ENCODE results near the gene MPHOSPH6. TPM values are rescaled to one million over a fixed set of nuclear protein-coding genes. Genes with fewer than 3 reads are reported as not detected.
A peak's percentile ranks its signal among the peaks of the same experiment; 100 is the strongest.

The MPHOSPH6 gene
- total RNA-seq, 1 donor from 2014 or later = 24.3 TPM

DNA sequence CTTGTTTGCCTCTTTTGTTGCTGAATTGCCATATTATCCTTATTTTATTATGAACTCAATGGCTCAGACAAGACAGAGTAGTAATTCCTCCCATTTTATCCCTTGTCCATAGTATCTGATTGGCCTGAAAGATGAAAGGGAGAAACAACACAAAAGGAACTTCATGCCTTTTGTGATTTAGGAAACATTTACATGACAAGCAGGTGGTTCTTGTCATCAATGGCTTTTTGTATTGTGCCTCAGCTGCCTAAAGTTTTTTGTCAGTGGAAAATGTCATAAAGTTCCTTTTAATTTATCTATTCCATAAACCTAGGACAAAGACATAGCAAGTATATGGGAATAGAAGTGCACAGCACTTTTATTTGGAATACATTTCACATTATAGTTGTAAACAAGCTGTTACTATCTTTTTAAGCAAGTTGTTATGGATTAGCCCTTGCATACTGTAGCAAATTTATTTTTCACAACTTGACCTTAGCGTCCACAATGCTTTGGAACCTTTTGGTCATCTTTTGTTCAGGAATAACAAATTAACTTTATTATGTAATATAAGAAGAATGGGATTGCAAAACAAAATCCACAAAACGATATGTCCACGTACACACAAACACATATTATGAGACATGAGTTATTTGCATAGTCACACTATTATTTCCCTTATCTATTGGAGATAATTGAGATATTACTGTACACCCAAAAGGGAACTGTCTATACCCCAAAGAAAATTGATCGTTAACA is 12.4 kb upstream of the MPHOSPH6 start:
- intact Hi-C loops (cut with DNase I) = no loop called here
- Histone ChIP-seq H3K9me3 (no peaks in the 10 kb centered on the region), H3K4me1 (peaks cover 13% of the 10 kb centered on the region), H3K36me3 (no peaks in the 10 kb centered on the region), H3K4me3 (no peak overlapping the region), H3K27me3 (ENCODE audit: low read depth) (no peaks in the 10 kb centered on the region), H3K27ac (no peak overlapping the region)
- ATAC-seq = peak in 1 of 2 donors; percentile 28
- TF ChIP-seq, protein P1, sequence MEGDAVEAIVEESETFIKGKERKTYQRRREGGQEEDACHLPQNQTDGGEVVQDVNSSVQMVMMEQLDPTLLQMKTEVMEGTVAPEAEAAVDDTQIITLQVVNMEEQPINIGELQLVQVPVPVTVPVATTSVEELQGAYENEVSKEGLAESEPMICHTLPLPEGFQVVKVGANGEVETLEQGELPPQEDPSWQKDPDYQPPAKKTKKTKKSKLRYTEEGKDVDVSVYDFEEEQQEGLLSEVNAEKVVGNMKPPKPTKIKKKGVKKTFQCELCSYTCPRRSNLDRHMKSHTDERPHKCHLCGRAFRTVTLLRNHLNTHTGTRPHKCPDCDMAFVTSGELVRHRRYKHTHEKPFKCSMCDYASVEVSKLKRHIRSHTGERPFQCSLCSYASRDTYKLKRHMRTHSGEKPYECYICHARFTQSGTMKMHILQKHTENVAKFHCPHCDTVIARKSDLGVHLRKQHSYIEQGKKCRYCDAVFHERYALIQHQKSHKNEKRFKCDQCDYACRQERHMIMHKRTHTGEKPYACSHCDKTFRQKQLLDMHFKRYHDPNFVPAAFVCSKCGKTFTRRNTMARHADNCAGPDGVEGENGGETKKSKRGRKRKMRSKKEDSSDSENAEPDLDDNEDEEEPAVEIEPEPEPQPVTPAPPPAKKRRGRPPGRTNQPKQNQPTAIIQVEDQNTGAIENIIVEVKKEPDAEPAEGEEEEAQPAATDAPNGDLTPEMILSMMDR (IDR thresholded peaks at IDR 0.05) = no peak
- DNase-seq = no peak

DNA sequence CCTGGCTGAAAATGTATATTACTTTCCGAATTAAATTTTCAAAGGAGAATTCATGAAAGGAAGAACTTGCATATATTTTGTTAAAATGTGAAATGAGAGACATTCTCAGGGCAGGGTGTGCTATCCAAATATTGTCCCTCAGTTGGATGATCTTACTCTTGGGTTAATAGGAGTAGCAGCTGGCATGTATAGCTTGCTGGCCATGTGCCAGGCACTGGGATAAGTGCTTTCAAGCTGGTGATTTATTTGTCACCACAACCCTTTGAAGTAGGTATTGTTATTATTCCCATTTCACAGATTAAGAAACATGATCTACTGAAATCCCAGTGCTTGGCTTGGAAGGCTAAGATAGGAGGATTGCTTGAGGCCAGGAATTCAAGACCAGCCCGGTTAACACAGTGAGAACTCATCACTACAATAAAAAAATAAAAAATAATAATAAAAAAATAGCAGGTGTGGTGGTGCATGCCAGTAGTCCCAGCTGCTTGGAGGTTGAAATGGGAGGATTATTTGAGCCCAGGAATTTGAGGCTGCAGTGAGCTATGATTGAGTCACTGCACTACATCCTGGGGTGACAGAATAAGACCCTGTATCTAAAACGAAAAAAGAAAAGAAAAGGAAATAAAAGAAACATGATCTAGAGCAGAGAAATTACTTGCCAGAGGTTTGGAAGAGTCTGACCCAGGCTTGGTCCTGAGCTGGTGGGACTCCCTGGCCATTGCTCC is 11.6 kb upstream of the MPHOSPH6 start:
- no peak overlapping the region for H3K4me3 ChIP-seq
- H3K27me3 ChIP-seq (ENCODE audit: low read depth) = no peaks in the 10 kb centered on the region
- no peak for DNase-seq
- peaks cover 13% of the 10 kb centered on the region for H3K4me1 ChIP-seq
- intact Hi-C loops (cut with DNase I) = no loop called here
- ATAC-seq = no peak
- no peak overlapping the region for H3K27ac ChIP-seq
- H3K9me3 ChIP-seq = no peaks in the 10 kb centered on the region
- TF ChIP-seq, protein P1 (IDR thresholded peaks at IDR 0.05) = no peak
- no peaks in the 10 kb centered on the region for H3K36me3 ChIP-seq

DNA sequence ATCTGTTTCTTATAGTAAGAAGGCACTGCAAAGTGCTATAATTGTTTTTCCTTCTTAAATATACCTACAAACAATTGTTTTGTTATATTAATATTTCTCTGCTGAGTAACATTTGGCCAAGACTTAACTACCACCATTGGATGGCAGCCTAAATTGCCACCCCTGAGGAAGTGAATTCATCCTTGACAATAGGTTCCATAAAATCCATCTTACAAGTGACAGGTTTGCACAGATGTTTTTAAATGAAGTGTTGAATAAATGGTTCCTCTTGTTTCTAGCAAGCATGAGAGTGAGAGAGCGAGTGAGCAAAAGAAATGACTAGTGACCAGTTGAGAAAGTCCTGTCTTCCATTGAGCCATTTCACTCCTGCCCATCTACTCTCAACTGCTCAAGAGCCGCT is 8.3 kb upstream of the MPHOSPH6 start:
- DNase-seq = no peak
- ATAC-seq = no peak
- Histone ChIP-seq H3K27me3 (ENCODE audit: low read depth) (no peaks in the 10 kb centered on the region), H3K4me1 (peaks cover 6% of the 10 kb centered on the region), H3K4me3 (no peak overlapping the region), H3K27ac (no peak overlapping the region), H3K9me3 (no peaks in the 10 kb centered on the region), H3K36me3 (no peaks in the 10 kb centered on the region)
- TF ChIP-seq, protein P1 (IDR thresholded peaks at IDR 0.05) = no peak
- intact Hi-C loops (cut with DNase I) = no loop called here

DNA sequence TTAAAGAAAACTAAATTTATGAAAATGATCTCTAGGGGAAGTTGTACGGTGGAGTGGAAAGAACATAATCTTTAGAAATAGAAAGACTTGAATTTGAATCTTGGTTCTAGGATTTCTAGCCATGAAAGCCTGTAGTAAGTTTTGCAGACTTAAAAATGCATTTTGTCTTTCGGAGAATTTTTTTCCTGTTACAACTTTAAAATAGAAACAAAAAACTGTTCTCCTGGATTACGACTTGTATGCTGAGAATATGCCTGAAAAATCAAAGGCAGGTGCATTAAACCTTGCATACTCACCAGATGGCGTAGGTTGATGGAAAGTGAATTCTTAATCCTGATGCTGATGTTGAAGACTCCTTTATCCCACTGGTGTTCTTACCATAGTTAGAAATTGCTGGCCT is 7.5 kb upstream of the MPHOSPH6 start:
- DNase-seq (no peak), ATAC-seq (no peak)
- Histone ChIP-seq H3K4me3 (no peak overlapping the region), H3K27ac (no peak overlapping the region), H3K4me1 (no peaks in the 10 kb centered on the region), H3K9me3 (no peaks in the 10 kb centered on the region), H3K36me3 (no peaks in the 10 kb centered on the region), H3K27me3 (ENCODE audit: low read depth) (no peaks in the 10 kb centered on the region)
- TF ChIP-seq, protein P1 (IDR thresholded peaks at IDR 0.05) = no peak
- intact Hi-C loops (cut with DNase I) = no loop called here

DNA sequence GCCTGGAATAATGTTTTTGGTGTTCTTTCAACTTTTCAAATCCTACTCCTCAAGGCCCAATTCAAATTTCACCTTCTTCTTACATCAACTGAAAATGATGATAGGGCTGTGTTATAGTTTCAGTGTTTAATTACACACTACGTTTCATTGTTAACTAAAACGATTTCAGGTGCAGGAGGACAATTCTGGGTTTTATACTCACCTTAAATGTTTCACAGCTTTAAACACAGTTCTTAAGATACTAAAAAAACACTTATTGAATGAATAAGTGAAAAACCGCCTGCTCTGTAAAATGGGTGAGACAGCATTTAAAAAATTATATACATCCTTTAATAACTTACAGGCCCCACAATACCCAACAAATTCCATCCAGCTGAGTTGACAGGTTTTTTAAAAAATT is 6.2 kb upstream of the MPHOSPH6 start:
- H3K36me3 ChIP-seq = no peaks in the 10 kb centered on the region
- no peak overlapping the region for H3K27ac ChIP-seq
- ATAC-seq (no peak), DNase-seq (no peak)
- TF ChIP-seq, protein P1 (IDR thresholded peaks at IDR 0.05) = no peak
- H3K4me1 ChIP-seq = no peaks in the 10 kb centered on the region
- no peaks in the 10 kb centered on the region for H3K27me3 ChIP-seq (ENCODE audit: low read depth)
- no peaks in the 10 kb centered on the region for H3K9me3 ChIP-seq
- intact Hi-C loops (cut with DNase I) = no loop called here
- H3K4me3 ChIP-seq = no peak overlapping the region
